HG02943 (cell line): ENCODE measurements around the gene SUV39H1.
"Not testable (repeated sequence)": the region's sequence is repeated elsewhere in the genome, so short reads cannot be mapped to it uniquely, and the experiment has no call there.

Experiments
- ATAC-seq: cut with Tn5 transposase; IDR thresholded peaks from one replicate; pipeline ENCODE4 v1.9.1; 2021; ENCODE audit warnings: mild to moderate bottlenecking, low read depth, moderate library complexity; ENCODE audit not compliant: unreplicated experiment

SUV39H1 gene

GRCh38 chrX:48696301-48696908 lies at the start of gene SUV39H1:
Gene SUV39H1, plus strand, starts transcription at chrX:48696734. Its CDS starts 51 bp downstream, at chrX:48696785.
- peak; percentile 88 for ATAC-seq

GRCh38 chrX:48648336-48648751 lies 48.2 kb upstream of the SUV39H1 start:
- no peak for ATAC-seq

GRCh38 chrX:48649102-48649501 lies 47.4 kb upstream of the SUV39H1 start:
- no peak for ATAC-seq

GRCh38 chrX:48652055-48652579 lies 44.4 kb upstream of the SUV39H1 start:
- not testable (repeated sequence) for ATAC-seq

GRCh38 chrX:48654746-48655145 lies 41.8 kb upstream of the SUV39H1 start:
- ATAC-seq, result not testable (repeated sequence)

- ATAC-seq, result not testable (repeated sequence)
Measured at GRCh38 chrX:48659686-48660085, 36.8 kb upstream of the SUV39H1 start.

GRCh38 chrX:48663241-48663640 lies 33.3 kb upstream of the SUV39H1 start:
- ATAC-seq, result no peak

- no peak for ATAC-seq
Measured at GRCh38 chrX:48664156-48664555, 32.4 kb upstream of the SUV39H1 start.

- ATAC-seq, result no peak
Measured at GRCh38 chrX:48665991-48666390, 30.5 kb upstream of the SUV39H1 start.

- no peak for ATAC-seq
Measured at GRCh38 chrX:48666649-48667048, 29.9 kb upstream of the SUV39H1 start.

GRCh38 chrX:48667509-48667908 lies 29.0 kb upstream of the SUV39H1 start:
- no peak for ATAC-seq

GRCh38 chrX:48668187-48668586 lies 28.3 kb upstream of the SUV39H1 start:
- not testable (repeated sequence) for ATAC-seq

GRCh38 chrX:48676106-48676892 lies 20.2 kb upstream of the SUV39H1 start:
- ATAC-seq, result peak; percentile 80

- peak; percentile 27 for ATAC-seq
Measured at GRCh38 chrX:48676893-48677270, 19.7 kb upstream of the SUV39H1 start.

GRCh38 chrX:48677516-48677915 lies 19.0 kb upstream of the SUV39H1 start:
- ATAC-seq, result no peak

- not testable (repeated sequence) for ATAC-seq
Measured at GRCh38 chrX:48680467-48680866, 16.1 kb upstream of the SUV39H1 start.

GRCh38 chrX:48680925-48681324 lies 15.6 kb upstream of the SUV39H1 start:
- ATAC-seq, result not testable (repeated sequence)

- ATAC-seq, result no peak
Measured at GRCh38 chrX:48681539-48682183, 14.9 kb upstream of the SUV39H1 start.

GRCh38 chrX:48682795-48683194 lies 13.7 kb upstream of the SUV39H1 start:
- ATAC-seq, result not testable (repeated sequence)

GRCh38 chrX:48683411-48683982 lies 13.0 kb upstream of the SUV39H1 start, which contains the start of gene WAS:
Gene WAS, plus strand, starts transcription at chrX:48683799. Its CDS starts 55 bp downstream, at chrX:48683854.
- ATAC-seq, result no peak

GRCh38 chrX:48684134-48684533 lies 12.4 kb upstream of the SUV39H1 start:
- no peak for ATAC-seq
